Fibroblast of lung (primary cell): ENCODE results near the gene DTX4. TPM values are rescaled to one million over a fixed set of nuclear protein-coding genes. Genes with fewer than 3 reads are reported as not detected.

ENCODE experiments used
- DNase-seq, 2 donors: peaks; one replicate each; pipeline versions ENCODE4 v3.0.0 to v3.0.0-alpha.2; 2010; ENCODE audit warnings: low read depth in 2 of 2
- H2AFZ ChIP-seq: 2 replicates; pipeline ENCODE4 v1.5.1; 2012; ENCODE audit warnings: low read length, control low read depth, inconsistent platforms
- H3K27ac ChIP-seq: 2 replicates; pipeline ENCODE4 v1.5.1; 2011; ENCODE audit warnings: low read length, control low read depth; ENCODE audit not compliant: insufficient read depth
- H3K27me3 ChIP-seq: 2 replicates; pipeline ENCODE4 v1.5.1; 2011; ENCODE audit warnings: mild to moderate bottlenecking, low read length; ENCODE audit not compliant: control insufficient read depth, insufficient read depth
- H3K36me3 ChIP-seq: 2 replicates; pipeline ENCODE4 v1.5.1; 2011; ENCODE audit warnings: low read length; ENCODE audit not compliant: control insufficient read depth, insufficient read depth
- H3K4me1 ChIP-seq: 2 replicates; pipeline ENCODE4 v1.5.1; 2011; ENCODE audit warnings: low read length; ENCODE audit not compliant: control insufficient read depth, insufficient read depth; ENCODE audit errors: extremely low read depth
- H3K4me2 ChIP-seq: 2 replicates; pipeline ENCODE4 v1.5.1; 2011; ENCODE audit warnings: low read length, control low read depth; ENCODE audit not compliant: insufficient read depth; ENCODE audit errors: extremely low read depth
- H3K4me3 ChIP-seq, 4 experiments: fragments of 200-600 bp in 1 of 4; sonication (generic) in 1 of 4; replicated peaks in 1 of 4; 2 replicates each; pipeline ENCODE4 v1.5.1; 2011 to 2016; ENCODE audit warnings: low read length in 4 of 4, low read depth in 3 of 4, mild to moderate bottlenecking in 3 of 4, control low read depth in 2 of 4, inconsistent platforms in 1 of 4, mixed read lengths in 1 of 4; ENCODE audit not compliant: insufficient read depth in 1 of 4; ENCODE audit errors: control extremely low read depth in 1 of 4
- H3K79me2 ChIP-seq: 2 replicates; pipeline ENCODE4 v1.5.1; 2012; ENCODE audit warnings: mild to moderate bottlenecking, low read length, inconsistent platforms; ENCODE audit not compliant: control insufficient read depth, insufficient read depth
- H3K9ac ChIP-seq: 2 replicates; pipeline ENCODE4 v1.5.1; 2011; ENCODE audit warnings: mild to moderate bottlenecking, low read length, control low read depth; ENCODE audit not compliant: insufficient read depth
- H3K9me3 ChIP-seq: 2 replicates; pipeline ENCODE4 v1.5.1; 2012; ENCODE audit warnings: low read depth, low read length; ENCODE audit not compliant: control insufficient read depth, insufficient read depth
- H4K20me1 ChIP-seq: 2 replicates; pipeline ENCODE4 v1.5.1; 2011; ENCODE audit warnings: low read length; ENCODE audit not compliant: control insufficient read depth, insufficient read depth; ENCODE audit errors: extremely low read depth
- CTCF ChIP-seq, 2 donors: IDR thresholded peaks in 1 of 2; conservative IDR thresholded peaks in 1 of 2; 1 replicate in 1 of 2; 2 replicates in 1 of 2; pipeline ENCODE4 v1.5.1; 2011 to 2012; ENCODE audit warnings: low read length in 2 of 2, control low read depth in 1 of 2, inconsistent platforms in 1 of 2, low read depth in 1 of 2, mild to moderate bottlenecking in 1 of 2
- EZH2 ChIP-seq: IDR thresholded peaks from 2 replicates; pipeline ENCODE4 v1.5.1; 2012; ENCODE audit warnings: low read length, control low read depth, mild to moderate bottlenecking; ENCODE audit errors: missing control alignments
- polyA plus RNA-seq, 2 donors: library from polyadenylated mRNA; depleted of rRNA in 1 of 2; stranded (reverse) in 1 of 2; unstranded in 1 of 2; fragments of >200 nt; gene quantifications; 2 replicates each; pipeline ENCODE4 v1.2.1, GENCODE V29; 2011 to 2012; ENCODE audit warnings: missing spikeins in 1 of 2
- total RNA-seq: library from RNA; depleted of rRNA; stranded (reverse); fragments of >200 nt; gene quantifications from 2 replicates; pipeline ENCODE4 v1.2.1, GENCODE V29; 2014

Gene DTX4
- total and polyA plus RNA-seq, 2 donors (not counting 1 experiment from before 2014, with no cell fraction given) = 1.2 to 4.8 TPM

GRCh38 chr11:59189986-59190385 lies 18.1 kb downstream of the DTX4 start:
- Histone ChIP-seq H3K9ac (no peak overlapping the region), H3K4me1 (peaks cover 9% of the 10 kb centered on the region), H3K36me3 (peaks cover 2% of the 10 kb centered on the region), H3K79me2 (no peaks in the 10 kb centered on the region), H4K20me1 (no peaks in the 10 kb centered on the region), H3K4me3 (no peak overlapping the region), H3K27me3 (no peaks in the 10 kb centered on the region), H3K9me3 (no peaks in the 10 kb centered on the region), H3K27ac (no peak overlapping the region), H2AFZ (no peak overlapping the region), H3K4me2 (no peak overlapping the region)
- no peak for TF ChIP-seq EZH2
- TF ChIP-seq CTCF (conservative IDR thresholded peaks at IDR 0.05 in 1 of 2, IDR thresholded peaks at IDR 0.05 in 1 of 2; ENCODE audit: low read depth in 1 of 2, low read length in 2 of 2) = no peak
- no peak for DNase-seq

GRCh38 chr11:59191095-59191494 lies 19.2 kb downstream of the DTX4 start:
- no peak overlapping the region for H3K9ac ChIP-seq
- H4K20me1 ChIP-seq = no peaks in the 10 kb centered on the region
- H3K9me3 ChIP-seq = no peaks in the 10 kb centered on the region
- H3K4me3 ChIP-seq = no peak overlapping the region
- no peak overlapping the region for H3K4me2 ChIP-seq
- H3K79me2 ChIP-seq = no peaks in the 10 kb centered on the region
- H3K36me3 ChIP-seq = peaks cover 2% of the 10 kb centered on the region
- TF ChIP-seq EZH2 (no peak), CTCF (conservative IDR thresholded peaks at IDR 0.05 in 1 of 2, IDR thresholded peaks at IDR 0.05 in 1 of 2; ENCODE audit: low read depth in 1 of 2, low read length in 2 of 2) (no peak)
- no peak overlapping the region for H2AFZ ChIP-seq
- H3K27ac ChIP-seq = no peak overlapping the region
- peaks cover 9% of the 10 kb centered on the region for H3K4me1 ChIP-seq
- no peak for DNase-seq
- H3K27me3 ChIP-seq = no peaks in the 10 kb centered on the region

- peaks cover 2% of the 10 kb centered on the region for H3K36me3 ChIP-seq
- no peak overlapping the region for H3K27ac ChIP-seq
- no peaks in the 10 kb centered on the region for H3K27me3 ChIP-seq
- H2AFZ ChIP-seq = no peak overlapping the region
- DNase-seq = no peak
- TF ChIP-seq CTCF (conservative IDR thresholded peaks at IDR 0.05 in 1 of 2, IDR thresholded peaks at IDR 0.05 in 1 of 2; ENCODE audit: low read depth in 1 of 2, low read length in 2 of 2) = no peak
- no peak for TF ChIP-seq EZH2
- H3K4me2 ChIP-seq = no peak overlapping the region
- peaks cover 9% of the 10 kb centered on the region for H3K4me1 ChIP-seq
- H3K79me2 ChIP-seq = no peaks in the 10 kb centered on the region
- H3K9ac ChIP-seq = no peak overlapping the region
- H3K4me3 ChIP-seq = no peak overlapping the region
- H4K20me1 ChIP-seq = no peaks in the 10 kb centered on the region
- H3K9me3 ChIP-seq = no peaks in the 10 kb centered on the region
Measured at GRCh38 chr11:59191890-59192289, 20.0 kb downstream of the DTX4 start.
